Liver (tissue), 9 donors: ENCODE results near the gene GABBR2. TPM values are rescaled to one million over a fixed set of nuclear protein-coding genes. Genes with fewer than 3 reads are reported as not detected.

Source experiments
- DNase-seq: peaks from one replicate; pipeline ENCODE4 v3.0.0-alpha.2; 2017; ENCODE audit warnings: low spot score
- H3K27ac ChIP-seq, 2 donors: one replicate each; pipeline ENCODE4 v1.7.0; 2013; ENCODE audit warnings: inconsistent platforms in 2 of 2, low read length in 2 of 2, control low read depth in 1 of 2, low read depth in 1 of 2, mild to moderate bottlenecking in 1 of 2
- H3K27me3 ChIP-seq, 4 donors: one replicate each; pipeline versions ENCODE4 v1.6.1 to v1.7.0; 2013; ENCODE audit warnings: low read length in 3 of 4, inconsistent platforms in 1 of 4, mild to moderate bottlenecking in 1 of 4, moderate library complexity in 1 of 4; ENCODE audit not compliant: control insufficient read depth in 4 of 4, insufficient read depth in 4 of 4
- H3K36me3 ChIP-seq, 4 donors: one replicate each; pipeline versions ENCODE4 v1.6.1 to v1.7.0; 2013; ENCODE audit warnings: low read length in 3 of 4, mild to moderate bottlenecking in 3 of 4, low read depth in 1 of 4, moderate library complexity in 1 of 4; ENCODE audit not compliant: control insufficient read depth in 4 of 4, insufficient read depth in 3 of 4
- H3K4me1 ChIP-seq, 4 donors: one replicate each; pipeline versions ENCODE4 v1.6.1 to v1.7.0; 2013; ENCODE audit warnings: low read length in 3 of 4, mild to moderate bottlenecking in 3 of 4, moderate library complexity in 1 of 4; ENCODE audit not compliant: control insufficient read depth in 4 of 4, insufficient read depth in 4 of 4
- H3K4me3 ChIP-seq, 3 donors: one replicate each; pipeline versions ENCODE4 v1.6.1 to v1.7.0; 2013; ENCODE audit warnings: low read length in 3 of 3, control low read depth in 1 of 3, low read depth in 1 of 3, mild to moderate bottlenecking in 1 of 3
- H3K9ac ChIP-seq, 2 donors: one replicate each; pipeline ENCODE4 v1.7.0; 2013; ENCODE audit warnings: low read length in 2 of 2, mild to moderate bottlenecking in 2 of 2, moderate library complexity in 2 of 2, control low read depth in 1 of 2, low read depth in 1 of 2
- H3K9me3 ChIP-seq, 4 donors: one replicate each; pipeline versions ENCODE4 v1.6.1 to v1.7.0; 2013; ENCODE audit warnings: low read length in 3 of 4; ENCODE audit not compliant: control insufficient read depth in 4 of 4
- ATF3 ChIP-seq: IDR thresholded peaks from 2 replicates; pipeline ENCODE4 v1.6.1; 2016; ENCODE audit warnings: antibody characterized with exemption
- CTCF ChIP-seq: fragments of 150-350 bp; IDR thresholded peaks from 2 replicates; pipeline ENCODE4 v1.5.1; 2017; ENCODE audit warnings: improper control_type of control experiment, low read depth, low read length; ENCODE audit not compliant: missing input control
- EGR1 ChIP-seq, 2 donors: IDR thresholded peaks; 2 replicates each; pipeline ENCODE4 v1.6.1; 2016 to 2018; ENCODE audit warnings: antibody characterized with exemption in 2 of 2, low read depth in 2 of 2
- FOXA1 ChIP-seq: IDR thresholded peaks from 2 replicates; pipeline ENCODE4 v1.6.1; 2016; ENCODE audit warnings: antibody characterized with exemption
- FOXA2 ChIP-seq: IDR thresholded peaks from 2 replicates; pipeline ENCODE4 v1.6.1; 2016; ENCODE audit warnings: antibody characterized with exemption
- GABPA ChIP-seq, 2 donors: IDR thresholded peaks in 1 of 2; conservative IDR thresholded peaks in 1 of 2; 2 replicates each; pipeline ENCODE4 v1.6.1; 2016; ENCODE audit warnings: antibody characterized with exemption in 2 of 2, mild to moderate bottlenecking in 1 of 2, moderate library complexity in 1 of 2
- HNF4A ChIP-seq, 2 donors: conservative IDR thresholded peaks; 2 replicates each; pipeline ENCODE4 v1.6.1; 2016; ENCODE audit warnings: antibody characterized with exemption in 2 of 2, mild to moderate bottlenecking in 2 of 2
- HNF4G ChIP-seq: IDR thresholded peaks from 2 replicates; pipeline ENCODE4 v1.6.1; 2016; ENCODE audit warnings: antibody characterized with exemption
- JUND ChIP-seq, 2 donors: IDR thresholded peaks; 2 replicates each; pipeline ENCODE4 v1.6.1; 2016; ENCODE audit warnings: antibody characterized with exemption in 2 of 2
- MAX ChIP-seq: IDR thresholded peaks from 2 replicates; pipeline ENCODE4 v1.6.1; 2016; ENCODE audit warnings: antibody characterized with exemption
- NR2F2 ChIP-seq: IDR thresholded peaks from 2 replicates; pipeline ENCODE4 v1.6.1; 2016; ENCODE audit warnings: antibody characterized with exemption
- RAD21 ChIP-seq, 2 donors: IDR thresholded peaks; 2 replicates each; pipeline ENCODE4 v1.6.1; 2016; ENCODE audit warnings: antibody characterized with exemption in 2 of 2, mild to moderate bottlenecking in 2 of 2
- REST ChIP-seq: IDR thresholded peaks from 2 replicates; pipeline ENCODE4 v1.6.1; 2016; ENCODE audit warnings: antibody characterized with exemption, mild to moderate bottlenecking
- RXRA ChIP-seq, 2 donors: IDR thresholded peaks; 2 replicates each; pipeline ENCODE4 v1.6.1; 2017 to 2018; ENCODE audit warnings: antibody characterized with exemption in 2 of 2, mild to moderate bottlenecking in 1 of 2
- SP1 ChIP-seq: IDR thresholded peaks from 2 replicates; pipeline ENCODE4 v1.6.1; 2018; ENCODE audit warnings: antibody characterized with exemption, mild to moderate bottlenecking
- TAF1 ChIP-seq: conservative IDR thresholded peaks from 2 replicates; pipeline ENCODE4 v1.6.1; 2016; ENCODE audit warnings: antibody characterized with exemption, mild to moderate bottlenecking
- YY1 ChIP-seq: IDR thresholded peaks from 2 replicates; pipeline ENCODE4 v1.6.1; 2016; ENCODE audit warnings: antibody characterized with exemption, mild to moderate bottlenecking
- ZBTB33 ChIP-seq: IDR thresholded peaks from 2 replicates; pipeline ENCODE4 v1.6.1; 2016; ENCODE audit warnings: antibody characterized with exemption
- WGBS: extraction: QIAGEN DNeasy Blood & Tissue Kit; methylation state at CpG from one replicate; pipeline ENCODE4 v1.1.7; 2013; 5-methylcytosine and 5-hydroxymethylcytosine counted together
- polyA plus RNA-seq, 2 donors: library from polyadenylated mRNA; stranded (reverse) in 1 of 2; unstranded in 1 of 2; fragments of 200-250 nt in 1 of 2; fragments of >200 nt in 1 of 2; fragmentation: Nextera tagmentation in 1 of 2; extraction: Ambion mirVana in 1 of 2; gene quantifications; one replicate each; pipeline versions ENCODE4 v1.2.1 to v1.2.3, GENCODE V29; 2013 to 2015
- total RNA-seq, 2 donors: library from RNA; depleted of rRNA; stranded (reverse); fragments of >200 nt; gene quantifications; one replicate each; pipeline ENCODE4 v1.2.3, GENCODE V29; 2014
- donor health status: healthy.
- donor health status: healthy.
- donor health status: healthy.
- donor health status: healthy.
- donor health status: healthy.

GABBR2 gene
- total and polyA plus RNA-seq, 4 donors: 0.03 to 0.23 (median 0.08) TPM; not detected in 1

- H3K27me3 ChIP-seq: peaks cover 0 to 10% (median 0%) of the 10 kb centered on the region in 4 donors
- H3K9me3 ChIP-seq: peaks cover 4 to 9% (median 5%) of the 10 kb centered on the region in 4 donors
- TF ChIP-seq GABPA (IDR thresholded peaks at IDR 0.05 in 1 of 2, conservative IDR thresholded peaks at IDR 0.05 in 1 of 2) (no peak), NR2F2 (no peak), FOXA2 (no peak), YY1 (no peak), CTCF (no peak), FOXA1 (no peak), RAD21 (IDR thresholded peaks at IDR 0.05) (no peak), JUND (IDR thresholded peaks at IDR 0.05) (no peak), ZBTB33 (no peak), TAF1 (no peak), RXRA (IDR thresholded peaks at IDR 0.05) (no peak), REST (no peak), ATF3 (no peak), EGR1 (IDR thresholded peaks at IDR 0.05; ENCODE audit: low read depth in 2 of 2) (no peak), HNF4G (no peak), MAX (no peak), HNF4A (conservative IDR thresholded peaks at IDR 0.05) (no peak), SP1 (no peak)
- no peak for DNase-seq
- H3K27ac ChIP-seq: no peak overlapping the region
- no peaks in the 10 kb centered on the region for H3K36me3 ChIP-seq
- no peaks in the 10 kb centered on the region for H3K4me1 ChIP-seq
- WGBS: 77% methylated on average over 6 of the region's 6 CpGs
- no peak overlapping the region for H3K9ac ChIP-seq
- no peak overlapping the region for H3K4me3 ChIP-seq
Measured at GRCh38 chr9:98363644-98364043, 345.1 kb downstream of the GABBR2 start.
